CD4-positive, alpha-beta T cell (primary cell): ENCODE data around the gene DTX2. TPM values are rescaled to one million over a fixed set of nuclear protein-coding genes. Genes with fewer than 3 reads are reported as not detected.
"Not testable (repeated sequence)": the region's sequence is repeated elsewhere in the genome, so short reads cannot be mapped to it uniquely, and the experiment has no call there.

Experiments
- ATAC-seq: fragments of 200-7000 bp; cut with Tn5 transposase; one replicate; pipeline ENCODE4 v1.10.0; 2022; ENCODE audit warnings: mild to moderate bottlenecking; ENCODE audit not compliant: poor library complexity
- CTCF ChIA-PET: fragments of 350-600 bp; sonication (Branson Sonifier 250); formaldehyde crosslinking; loops from one replicate; lab custom pipeline; 2021; ENCODE audit warnings: antibody characterized with exemption, inconsistent platforms; lab: Charles Lee
- POLR2A ChIA-PET: fragments of 350-600 bp; sonication (Branson Sonifier 250); formaldehyde crosslinking; loops from one replicate; lab custom pipeline; 2021; ENCODE audit warnings: antibody characterized with exemption, inconsistent platforms; lab: Charles Lee
- DNase-seq, 14 experiments: peaks; one replicate each; pipeline ENCODE4 v3.0.0-alpha.2; 2013 to 2020; ENCODE audit warnings: mixed read lengths in 2 of 14
- H3K27ac ChIP-seq, 2 donors: one replicate each; pipeline versions ENCODE4 v1.5.1 to v1.7.0; 2013; ENCODE audit warnings: low read length in 2 of 2, low read depth in 1 of 2, mild to moderate bottlenecking in 1 of 2
- H3K27me3 ChIP-seq, 2 experiments: 1 replicate in 1 of 2; 2 replicates in 1 of 2; pipeline versions ENCODE4 v1.6.1 to v1.7.0; 2013; ENCODE audit warnings: low read length in 2 of 2, control low read depth in 1 of 2, mild to moderate bottlenecking in 1 of 2, moderate library complexity in 1 of 2; ENCODE audit not compliant: insufficient read depth in 2 of 2, control insufficient read depth in 1 of 2
- H3K36me3 ChIP-seq: one replicate; pipeline ENCODE4 v1.6.1; 2013; ENCODE audit warnings: low read length, control low read depth; ENCODE audit not compliant: insufficient read depth
- H3K4me1 ChIP-seq: one replicate; pipeline ENCODE4 v1.6.1; 2013; ENCODE audit warnings: low read length, control low read depth; ENCODE audit not compliant: insufficient read depth
- H3K4me3 ChIP-seq: one replicate; pipeline ENCODE4 v1.5.1; 2013; ENCODE audit warnings: mild to moderate bottlenecking, low read length, moderate library complexity
- H3K9me3 ChIP-seq, 2 experiments: 1 replicate in 1 of 2; 2 replicates in 1 of 2; pipeline versions ENCODE4 v1.6.1 to v1.7.0; 2013; ENCODE audit warnings: low read length in 2 of 2, mild to moderate bottlenecking in 2 of 2, control low read depth in 1 of 2, moderate library complexity in 1 of 2; ENCODE audit not compliant: control insufficient read depth in 1 of 2, insufficient read depth in 1 of 2
- H3K27ac Mint-ChIP-seq: one replicate; pipeline ENCODE4 v1.8.0; 2020; ENCODE audit warnings: mixed read lengths
- H3K27me3 Mint-ChIP-seq: one replicate; pipeline ENCODE4 v1.8.0; 2021; ENCODE audit warnings: mixed read lengths
- H3K36me3 Mint-ChIP-seq: one replicate; pipeline ENCODE4 v1.8.0; 2021; ENCODE audit warnings: low read depth, mixed read lengths
- H3K4me1 Mint-ChIP-seq: one replicate; pipeline ENCODE4 v1.8.0; 2021; ENCODE audit warnings: low read depth, mixed read lengths
- H3K4me3 Mint-ChIP-seq: one replicate; pipeline ENCODE4 v1.8.0; 2020; ENCODE audit warnings: mild to moderate bottlenecking, mixed read lengths
- H3K9me3 Mint-ChIP-seq: one replicate; pipeline ENCODE4 v1.8.0; 2020; ENCODE audit warnings: mixed read lengths
- intact Hi-C, 2 experiments: fragments of 100-400 bp; cut with DNase I in 1 of 2; cut with micrococcal nuclease in 1 of 2; formaldehyde crosslinking; loops; one replicate each; pipeline versions ENCODE4 v1.15.1 to v1.9.0; 2023 to 2025; cut with DNase I, micrococcal nuclease
- total RNA-seq, 174 experiments: library from RNA in 2 of 174; stranded (reverse) in 2 of 174; gene quantifications; one replicate each; pipeline ENCODE4 v1.2.3 and lab custom pipeline; 2021 to 2026

Gene DTX2
- total RNA-seq, 2 experiments from 2014 or later, result 18.2 to 19.2 TPM

GRCh38 chr7:76480403-76481253 lies 19.1 kb downstream of the DTX2 start:
- peaks cover 19% of the 10 kb centered on the region for H3K36me3 Mint-ChIP-seq
- H3K27me3 ChIP-seq, H3K9me3 ChIP-seq, intact Hi-C loops, H3K27ac ChIP-seq, H3K4me3 Mint-ChIP-seq, H3K4me3 ChIP-seq, H3K27ac Mint-ChIP-seq, CTCF ChIA-PET, H3K9me3 Mint-ChIP-seq, H3K4me1 ChIP-seq, H3K4me1 Mint-ChIP-seq, ATAC-seq, H3K27me3 Mint-ChIP-seq, DNase-seq, POLR2A ChIA-PET, H3K36me3 ChIP-seq: not testable (repeated sequence)

GRCh38 chr7:76482660-76483059 lies 21.2 kb downstream of the DTX2 start:
- H3K36me3 Mint-ChIP-seq, result peaks cover 19% of the 10 kb centered on the region
- H3K27ac Mint-ChIP-seq, H3K9me3 Mint-ChIP-seq, H3K9me3 ChIP-seq, POLR2A ChIA-PET, H3K27me3 ChIP-seq, H3K4me3 ChIP-seq, H3K4me1 ChIP-seq, intact Hi-C loops, H3K27me3 Mint-ChIP-seq, H3K4me3 Mint-ChIP-seq, H3K4me1 Mint-ChIP-seq, CTCF ChIA-PET, H3K36me3 ChIP-seq, H3K27ac ChIP-seq, DNase-seq, ATAC-seq: not testable (repeated sequence)

- H3K27me3 ChIP-seq, ATAC-seq, CTCF ChIA-PET, H3K36me3 ChIP-seq, H3K27me3 Mint-ChIP-seq, H3K4me3 Mint-ChIP-seq, H3K27ac Mint-ChIP-seq, POLR2A ChIA-PET, H3K4me3 ChIP-seq, H3K27ac ChIP-seq, H3K4me1 Mint-ChIP-seq, intact Hi-C loops, DNase-seq, H3K9me3 Mint-ChIP-seq, H3K4me1 ChIP-seq, H3K9me3 ChIP-seq: not testable (repeated sequence)
- H3K36me3 Mint-ChIP-seq, result peaks cover 19% of the 10 kb centered on the region
These were observed 21.6 kb downstream of the DTX2 start for GRCh38 chr7:76483081-76483480.

GRCh38 chr7:76484456-76484855 lies 22.9 kb downstream of the DTX2 start:
- H3K4me1 Mint-ChIP-seq, intact Hi-C loops, POLR2A ChIA-PET, CTCF ChIA-PET, H3K4me3 Mint-ChIP-seq, H3K9me3 ChIP-seq, H3K9me3 Mint-ChIP-seq, ATAC-seq, H3K36me3 ChIP-seq, H3K27me3 Mint-ChIP-seq, H3K4me1 ChIP-seq, H3K27ac Mint-ChIP-seq, H3K4me3 ChIP-seq, H3K27ac ChIP-seq, DNase-seq, H3K27me3 ChIP-seq: not testable (repeated sequence)
- H3K36me3 Mint-ChIP-seq, result peaks cover 19% of the 10 kb centered on the region

GRCh38 chr7:76485822-76486610 lies 24.5 kb downstream of the DTX2 start:
- not testable (repeated sequence) for ATAC-seq
- POLR2A ChIA-PET, result interaction anchor here (0.6 kb wide), 1 partner anchor 93 kb away, joined by 3 read pairs; no protein-coding TSS in a partner anchor
- peaks cover 19% of the 10 kb centered on the region for H3K36me3 Mint-ChIP-seq

GRCh38 chr7:76486618-76487017 lies 25.1 kb downstream of the DTX2 start:
- Mint-ChIP-seq H3K4me3 (peak overlapping the region; percentile 68), H3K27ac (peak overlapping the region; percentile 82), H3K36me3 (peaks cover 19% of the 10 kb centered on the region)
- H3K4me1 ChIP-seq, H3K4me3 ChIP-seq, intact Hi-C loops, H3K36me3 ChIP-seq, H3K4me1 Mint-ChIP-seq, H3K27me3 Mint-ChIP-seq, CTCF ChIA-PET, H3K27me3 ChIP-seq, H3K27ac ChIP-seq, H3K9me3 Mint-ChIP-seq, H3K9me3 ChIP-seq: not testable (repeated sequence)
- POLR2A ChIA-PET, result interaction anchor here (0.6 kb wide), 1 partner anchor 93 kb away, joined by 3 read pairs; no protein-coding TSS in a partner anchor
- DNase-seq, result peak in 5 of 14 experiments; percentile 12 to 54 (median 25)
- peak; percentile 91 for ATAC-seq

More at GRCh38 chr7:76485822-76486610, 24.5 kb downstream of the DTX2 start:
- H3K4me3 Mint-ChIP-seq, H3K27ac ChIP-seq, H3K4me1 ChIP-seq, H3K36me3 ChIP-seq, DNase-seq, H3K4me1 Mint-ChIP-seq, H3K4me3 ChIP-seq, H3K9me3 Mint-ChIP-seq, H3K9me3 ChIP-seq, CTCF ChIA-PET, intact Hi-C loops, H3K27me3 ChIP-seq, H3K27me3 Mint-ChIP-seq: not testable (repeated sequence)
- H3K27ac Mint-ChIP-seq, result peak overlapping the region; percentile 82
